Glomerular endothelial cell (primary cell): Measurements from ENCODE around the gene ANGPTL1. TPM values are rescaled to one million over a fixed set of nuclear protein-coding genes. Genes with fewer than 3 reads are reported as not detected.

Experiments used
- DNase-seq: peaks from one replicate; pipeline ENCODE4 v3.0.0-alpha.2; 2011; ENCODE audit warnings: low read depth, low spot score; ENCODE audit errors: extremely low read depth
- total RNA-seq: library from RNA; depleted of rRNA; stranded (reverse); fragments of >200 nt; gene quantifications from 2 replicates; pipeline ENCODE4 v1.2.3, GENCODE V29; 2015

ANGPTL1 gene, protein sequence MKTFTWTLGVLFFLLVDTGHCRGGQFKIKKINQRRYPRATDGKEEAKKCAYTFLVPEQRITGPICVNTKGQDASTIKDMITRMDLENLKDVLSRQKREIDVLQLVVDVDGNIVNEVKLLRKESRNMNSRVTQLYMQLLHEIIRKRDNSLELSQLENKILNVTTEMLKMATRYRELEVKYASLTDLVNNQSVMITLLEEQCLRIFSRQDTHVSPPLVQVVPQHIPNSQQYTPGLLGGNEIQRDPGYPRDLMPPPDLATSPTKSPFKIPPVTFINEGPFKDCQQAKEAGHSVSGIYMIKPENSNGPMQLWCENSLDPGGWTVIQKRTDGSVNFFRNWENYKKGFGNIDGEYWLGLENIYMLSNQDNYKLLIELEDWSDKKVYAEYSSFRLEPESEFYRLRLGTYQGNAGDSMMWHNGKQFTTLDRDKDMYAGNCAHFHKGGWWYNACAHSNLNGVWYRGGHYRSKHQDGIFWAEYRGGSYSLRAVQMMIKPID
- total RNA-seq, result not detected in 2 replicates

DNA sequence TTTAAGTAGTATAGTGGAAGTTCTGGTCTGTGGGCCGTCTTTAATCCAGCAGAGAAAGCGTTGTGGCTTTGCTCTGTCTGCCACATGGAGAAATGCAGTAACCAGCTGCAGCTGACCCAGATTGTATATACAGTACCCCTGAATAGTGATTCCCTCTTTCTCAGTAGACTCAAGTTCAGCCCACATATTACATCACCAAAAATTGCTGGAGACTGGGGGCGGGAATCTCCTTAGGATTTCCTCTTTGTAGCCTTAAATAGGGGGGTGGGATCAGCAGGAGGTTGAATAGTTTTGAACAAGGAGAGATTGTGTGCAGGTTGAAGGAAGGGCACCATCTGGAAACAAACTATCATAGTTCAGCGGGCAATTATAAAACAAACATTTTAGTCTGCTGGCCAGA lies at the start of gene ANGPTL1:
TSS of gene ANGPTL1 (minus strand) at position 134 of the 400 bp plus-strand sequence. CDS start 5,301 bp downstream, outside the sequence.
- DNase-seq, result no peak

DNA sequence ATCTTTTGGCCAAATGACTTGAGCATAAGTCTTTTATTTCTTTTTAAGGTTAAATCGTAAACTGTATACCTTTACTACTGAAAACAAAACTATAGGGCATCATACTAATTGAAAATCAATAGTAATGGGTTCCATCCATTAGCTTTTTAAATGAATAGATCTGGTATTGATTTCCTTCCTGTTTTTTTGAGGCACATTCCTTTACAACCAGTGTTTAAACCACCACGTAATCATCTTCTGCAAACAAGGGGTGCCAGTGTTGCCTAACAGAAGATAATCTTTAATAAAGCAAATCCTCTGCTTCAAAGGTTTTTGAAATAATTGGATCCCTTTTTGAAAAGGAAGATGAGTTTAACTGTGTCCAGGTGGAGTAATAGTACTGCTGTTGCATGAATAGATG lies 48.7 kb upstream of the ANGPTL1 start:
- DNase-seq, result no peak

DNA sequence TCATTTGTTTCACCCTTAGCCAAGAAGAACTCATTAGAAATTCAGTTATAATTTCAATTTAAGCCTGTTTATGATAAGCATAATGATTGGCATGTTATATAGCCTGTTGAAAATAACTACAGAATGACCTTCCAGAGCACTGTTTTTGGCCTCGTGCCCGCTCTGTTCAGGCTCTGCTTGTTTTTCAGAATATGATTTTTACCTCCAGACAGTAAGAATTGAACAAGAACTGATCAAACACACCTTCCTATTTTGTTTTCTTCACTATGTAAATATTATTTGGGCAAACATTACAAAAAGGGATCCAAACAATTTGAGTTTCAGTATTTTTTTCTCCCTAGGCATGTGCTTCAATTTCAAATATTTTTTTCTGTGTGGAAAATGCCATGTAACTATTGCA lies 48.1 kb upstream of the ANGPTL1 start:
- DNase-seq, result no peak

- no peak for DNase-seq
These were observed 47.4 kb upstream of the ANGPTL1 start for GRCh38 chr1:178918308-178918707.

- DNase-seq, result no peak
These were observed 45.7 kb upstream of the ANGPTL1 start for GRCh38 chr1:178916448-178917174.

- DNase-seq, result no peak
These were observed 41.7 kb upstream of the ANGPTL1 start for GRCh38 chr1:178912597-178912996.

DNA sequence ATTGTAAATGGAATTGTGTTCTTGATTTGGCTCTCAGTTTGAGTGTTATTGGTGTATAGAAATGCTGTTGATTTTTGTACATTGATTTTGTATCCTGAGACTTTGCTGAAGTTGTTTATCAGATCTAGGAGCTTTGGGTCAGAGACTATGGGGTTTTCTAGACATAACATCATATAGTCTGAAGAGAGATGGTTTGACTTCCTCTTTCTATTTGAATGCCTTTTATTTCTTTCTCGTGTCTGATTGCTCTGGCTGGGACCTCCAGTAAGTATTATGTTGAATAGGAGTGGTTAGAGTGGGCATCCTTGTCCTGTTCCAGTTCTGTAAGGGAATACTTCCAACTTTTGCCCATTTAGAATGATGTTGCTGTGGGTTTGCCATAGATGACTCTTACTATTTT lies 39.1 kb upstream of the ANGPTL1 start:
- no peak for DNase-seq

GRCh38 chr1:178908358-178908757 lies 37.5 kb upstream of the ANGPTL1 start:
- no peak for DNase-seq

- no peak for DNase-seq
These were observed 30.7 kb upstream of the ANGPTL1 start for GRCh38 chr1:178901482-178902125.

DNA sequence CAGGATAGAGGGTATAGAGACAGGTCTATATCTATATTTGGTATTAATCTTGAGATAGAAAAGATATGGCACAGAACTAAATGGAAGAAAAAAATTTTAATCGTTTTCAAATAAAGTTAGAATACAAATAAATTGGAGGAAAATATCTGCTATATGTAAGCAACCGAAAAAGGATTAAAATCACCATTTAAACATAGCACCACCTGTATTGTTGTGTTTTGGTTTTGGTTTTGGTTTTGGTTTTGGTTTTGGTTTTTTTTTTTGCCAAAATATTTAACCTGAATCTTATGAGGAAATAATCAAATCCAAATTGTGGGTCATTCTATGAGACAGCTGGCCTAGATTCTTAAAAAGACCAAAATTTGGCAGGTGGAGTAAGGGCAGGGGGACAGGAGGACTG lies 28.5 kb upstream of the ANGPTL1 start:
- DNase-seq, result no peak

- no peak for DNase-seq
These were observed 27.5 kb upstream of the ANGPTL1 start for GRCh38 chr1:178898401-178898800.

DNA sequence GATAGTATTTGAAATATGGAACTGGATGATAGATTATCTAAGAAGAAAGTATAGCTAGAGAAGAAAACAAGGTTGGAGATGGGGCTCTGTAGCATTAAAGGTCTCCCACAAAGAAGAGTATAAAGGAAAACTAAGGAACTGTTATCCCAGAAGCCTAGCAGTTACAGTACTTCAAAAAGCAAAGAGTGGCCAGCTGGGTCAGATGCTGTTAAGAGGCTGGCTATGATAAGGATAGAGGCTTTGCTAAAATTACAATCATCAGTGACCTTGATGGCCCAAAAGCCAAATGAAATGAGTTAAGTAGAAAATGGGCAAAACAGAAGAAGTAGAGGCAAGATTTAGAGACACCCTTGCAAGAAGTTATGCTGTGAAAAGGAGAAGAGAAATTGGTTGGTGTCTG lies 25.1 kb upstream of the ANGPTL1 start:
- DNase-seq, result no peak

- DNase-seq, result no peak
These were observed 15.7 kb upstream of the ANGPTL1 start for GRCh38 chr1:178886551-178886950.

DNA sequence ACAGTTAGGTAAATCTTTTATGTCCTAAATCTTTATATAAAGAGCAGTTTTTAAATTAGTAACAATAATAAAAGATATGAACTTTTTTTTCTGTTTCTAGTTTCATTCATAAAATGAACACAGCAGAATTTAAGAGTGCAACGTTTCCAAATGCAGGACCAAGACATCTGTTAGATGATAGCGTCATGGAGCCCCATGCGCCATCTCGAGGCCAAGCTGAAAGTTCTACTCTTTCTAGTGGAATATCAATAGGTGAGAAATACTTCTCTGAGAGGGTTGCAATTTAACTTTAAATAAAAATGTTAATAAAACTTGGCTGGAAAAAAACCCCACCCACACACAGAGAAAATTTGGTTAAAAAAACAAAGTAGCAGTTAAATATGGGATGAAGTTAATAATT lies 15.0 kb upstream of the ANGPTL1 start:
- DNase-seq, result no peak

- no peak for DNase-seq
These were observed 11.1 kb upstream of the ANGPTL1 start for GRCh38 chr1:178881950-178882349.

- no peak for DNase-seq
These were observed 7.0 kb upstream of the ANGPTL1 start for GRCh38 chr1:178877896-178878295.

DNA sequence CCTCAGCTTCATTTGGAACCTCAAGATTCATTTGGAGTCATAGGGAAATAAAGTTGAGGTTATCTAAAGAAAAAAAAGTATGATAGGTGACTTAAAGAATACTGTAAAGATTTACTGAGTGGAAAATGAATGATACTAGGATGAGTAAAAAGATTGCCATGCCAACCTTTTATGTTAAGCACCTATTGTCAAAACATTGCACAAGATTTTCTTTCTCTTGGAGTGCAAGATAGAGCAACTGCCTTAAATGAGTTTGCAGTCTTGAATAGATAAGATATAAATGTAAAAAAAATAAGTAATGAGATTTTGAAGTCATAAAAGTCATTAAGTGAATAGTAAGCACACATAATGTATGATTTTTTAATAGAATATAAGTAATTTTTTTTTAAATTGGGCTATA lies 5.1 kb upstream of the ANGPTL1 start:
- DNase-seq, result no peak

GRCh38 chr1:178874966-178875365 lies 4.1 kb upstream of the ANGPTL1 start:
- DNase-seq, result no peak

- no peak for DNase-seq
These were observed 859 bp upstream of the ANGPTL1 start for GRCh38 chr1:178871551-178872320.

DNA sequence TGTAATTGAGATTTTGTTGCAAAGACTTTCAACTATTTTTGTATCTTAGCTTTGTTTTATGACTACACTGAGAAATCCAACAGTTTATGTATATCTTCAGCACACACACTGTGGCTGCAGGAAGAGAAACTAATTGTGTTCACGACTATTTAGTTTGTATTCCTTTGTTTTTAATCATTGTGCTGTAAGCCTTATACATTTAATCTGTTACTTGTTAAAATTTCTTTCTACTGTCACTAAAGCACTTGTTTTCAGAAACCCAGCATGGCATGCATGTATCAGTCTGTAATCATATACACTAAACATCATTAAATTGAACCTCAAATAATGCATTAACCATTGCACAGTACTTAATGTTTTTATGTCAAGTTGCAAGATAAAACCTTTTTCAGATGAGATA lies 656 bp downstream of the ANGPTL1 start:
- no peak for DNase-seq
